HG03280 (cell line): Measurements from ENCODE around the gene NR4A1.
A peak's percentile ranks its signal among the peaks of the same experiment; 100 is the strongest.

Source experiments
- ATAC-seq: cut with Tn5 transposase; IDR thresholded peaks from one replicate; pipeline ENCODE4 v1.9.1; 2021; ENCODE audit warnings: mild to moderate bottlenecking, moderate library complexity; ENCODE audit not compliant: unreplicated experiment

The NR4A1 gene

DNA sequence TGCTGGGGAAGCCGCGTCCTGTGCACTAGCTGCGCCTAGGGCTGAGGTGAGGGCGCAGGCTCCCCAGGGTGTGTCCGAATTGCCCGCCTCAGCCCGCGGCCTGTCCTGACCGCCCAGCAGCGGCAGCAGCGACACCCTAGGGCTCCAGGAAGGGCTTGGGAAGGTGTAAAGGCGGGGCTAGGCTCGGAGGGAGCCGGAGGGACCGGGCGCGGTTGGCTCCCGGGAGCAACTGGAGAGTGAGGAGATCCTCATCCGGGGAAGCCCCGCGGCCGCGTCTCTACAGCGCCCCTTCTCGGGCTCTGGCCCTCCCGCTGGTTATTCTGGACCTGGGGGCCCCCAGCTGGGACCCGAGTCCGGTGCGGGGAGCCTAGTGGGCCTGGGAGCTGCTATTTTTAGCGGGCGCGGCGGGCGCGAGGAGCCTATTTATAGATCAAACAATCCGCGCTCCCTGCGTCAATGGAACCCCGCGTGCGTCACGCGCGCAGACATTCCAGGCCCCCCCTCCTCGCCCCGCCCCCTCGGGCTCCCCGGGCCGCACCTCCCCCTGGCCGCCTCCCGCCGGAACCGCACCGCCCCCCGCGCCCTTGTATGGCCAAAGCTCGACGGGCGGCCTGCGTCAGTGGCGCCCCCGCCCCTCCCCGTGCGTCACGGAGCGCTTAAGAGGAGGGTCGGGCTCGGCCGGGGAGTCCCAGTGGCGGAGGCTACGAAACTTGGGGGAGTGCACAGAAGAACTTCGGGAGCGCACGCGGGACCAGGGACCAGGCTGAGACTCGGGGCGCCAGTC is at the start of gene NR4A1:
TSS of gene NR4A1 (plus strand) at position 685 of the 784 bp plus-strand sequence. CDS start 2,887 bp downstream, outside the sequence.
- ATAC-seq: peak; percentile 74

DNA sequence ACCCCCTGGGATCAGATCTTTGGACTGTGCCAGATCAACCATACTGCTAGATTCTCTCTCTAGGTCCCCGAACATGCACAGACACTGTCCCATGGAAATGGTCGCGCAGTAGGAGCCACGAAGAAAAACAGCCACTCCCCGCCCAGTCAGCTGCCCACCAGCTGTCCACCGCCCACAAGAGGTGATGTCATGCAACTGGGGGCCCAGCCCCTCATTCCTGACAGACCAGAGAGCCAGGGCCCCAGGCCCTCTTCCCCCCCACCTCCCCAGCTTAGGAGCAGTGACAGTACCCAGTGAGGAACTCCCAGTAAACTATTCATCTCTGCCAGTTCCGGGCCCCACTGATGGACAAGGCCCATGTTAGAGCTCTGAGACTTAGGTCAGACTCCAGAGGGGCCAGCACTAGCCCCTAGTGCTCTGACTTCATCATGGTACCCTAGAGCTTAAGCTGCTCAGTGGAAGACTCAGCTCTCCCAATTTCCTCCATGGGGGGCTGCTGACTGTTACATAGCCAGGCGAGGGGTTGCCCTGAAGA is 48.2 kb upstream of the NR4A1 start:
- ATAC-seq: no peak

DNA sequence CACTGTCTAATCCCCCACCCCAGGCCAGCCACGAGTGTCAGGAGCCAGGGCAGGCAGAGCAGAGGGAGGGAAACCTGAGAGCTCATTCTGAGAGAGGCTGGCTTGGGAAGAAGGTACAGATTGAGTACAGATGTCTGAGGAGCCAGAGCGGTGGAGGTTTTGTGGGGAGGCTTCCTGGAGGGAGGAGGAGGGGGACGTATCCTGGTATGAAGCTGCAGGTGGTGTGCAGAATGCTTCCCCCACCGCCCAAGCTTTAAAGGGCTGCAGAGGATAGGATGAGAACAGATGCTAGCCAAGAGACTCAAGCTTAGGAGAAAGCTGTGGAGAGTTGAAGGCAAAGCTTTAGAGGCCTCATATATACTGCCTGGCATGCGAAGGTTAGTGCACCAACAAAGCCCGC is 47.7 kb upstream of the NR4A1 start:
- no peak for ATAC-seq

DNA sequence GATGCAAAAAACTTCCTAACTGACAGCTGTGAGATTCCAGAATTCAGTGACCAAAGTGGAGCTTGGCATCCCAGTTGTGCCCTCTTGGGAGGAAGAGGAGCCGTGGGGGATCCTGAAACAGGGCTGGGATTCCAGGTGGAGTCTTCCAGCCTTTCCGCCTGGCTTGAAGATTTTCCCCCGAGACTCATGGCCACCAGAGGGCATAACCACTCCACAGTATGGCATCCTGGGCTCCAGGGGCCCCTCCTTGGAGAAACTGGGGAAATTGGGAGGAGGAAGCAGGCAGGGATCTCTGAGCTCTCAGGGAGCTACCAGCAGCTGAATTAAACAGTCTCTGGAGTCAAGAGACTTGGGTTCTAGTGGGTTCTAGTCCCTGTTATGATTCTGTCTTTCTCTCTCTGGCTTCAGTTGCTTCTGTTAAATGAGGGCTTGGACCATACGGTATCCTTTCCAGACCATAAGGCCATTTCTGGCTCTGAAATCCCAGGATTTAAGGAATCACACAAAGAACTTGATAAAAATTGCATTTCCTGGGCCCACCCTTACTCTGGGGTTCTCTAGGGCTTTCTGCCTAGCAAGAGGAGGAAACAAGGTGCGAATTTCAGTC is 47.1 kb upstream of the NR4A1 start:
- no peak for ATAC-seq

DNA sequence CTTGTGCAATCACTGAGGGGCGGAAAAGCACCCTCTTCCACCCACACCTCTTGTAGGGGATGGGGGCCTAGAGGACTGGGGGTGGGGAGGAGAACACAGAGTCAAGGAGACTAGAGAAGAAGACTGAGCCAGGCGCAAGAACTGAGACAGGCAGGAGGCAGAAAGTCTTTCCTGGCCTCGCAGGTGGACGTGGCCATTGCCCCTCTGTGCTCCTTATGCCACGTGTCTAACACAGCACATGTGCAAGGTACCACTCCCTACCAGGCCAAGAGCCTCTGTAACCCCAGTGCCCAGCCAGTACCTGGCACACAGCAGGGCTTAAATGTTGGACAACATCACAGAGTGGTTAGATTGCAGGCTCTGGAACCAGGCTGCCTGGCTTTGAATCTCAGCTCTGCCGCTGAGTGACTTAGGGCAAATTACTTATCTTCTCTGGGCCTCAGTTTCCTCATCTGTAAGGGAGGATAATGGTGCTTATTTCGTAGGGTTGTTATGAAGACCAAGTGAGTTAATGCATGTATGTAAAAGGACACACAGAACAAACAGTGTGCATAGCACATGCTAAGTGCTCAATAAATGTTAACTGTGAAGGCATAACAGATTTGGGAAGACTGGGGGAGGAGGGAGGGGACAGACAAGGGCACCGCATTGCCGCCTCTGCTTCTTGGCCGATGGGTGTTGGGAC is 45.9 kb upstream of the NR4A1 start:
- no peak for ATAC-seq

DNA sequence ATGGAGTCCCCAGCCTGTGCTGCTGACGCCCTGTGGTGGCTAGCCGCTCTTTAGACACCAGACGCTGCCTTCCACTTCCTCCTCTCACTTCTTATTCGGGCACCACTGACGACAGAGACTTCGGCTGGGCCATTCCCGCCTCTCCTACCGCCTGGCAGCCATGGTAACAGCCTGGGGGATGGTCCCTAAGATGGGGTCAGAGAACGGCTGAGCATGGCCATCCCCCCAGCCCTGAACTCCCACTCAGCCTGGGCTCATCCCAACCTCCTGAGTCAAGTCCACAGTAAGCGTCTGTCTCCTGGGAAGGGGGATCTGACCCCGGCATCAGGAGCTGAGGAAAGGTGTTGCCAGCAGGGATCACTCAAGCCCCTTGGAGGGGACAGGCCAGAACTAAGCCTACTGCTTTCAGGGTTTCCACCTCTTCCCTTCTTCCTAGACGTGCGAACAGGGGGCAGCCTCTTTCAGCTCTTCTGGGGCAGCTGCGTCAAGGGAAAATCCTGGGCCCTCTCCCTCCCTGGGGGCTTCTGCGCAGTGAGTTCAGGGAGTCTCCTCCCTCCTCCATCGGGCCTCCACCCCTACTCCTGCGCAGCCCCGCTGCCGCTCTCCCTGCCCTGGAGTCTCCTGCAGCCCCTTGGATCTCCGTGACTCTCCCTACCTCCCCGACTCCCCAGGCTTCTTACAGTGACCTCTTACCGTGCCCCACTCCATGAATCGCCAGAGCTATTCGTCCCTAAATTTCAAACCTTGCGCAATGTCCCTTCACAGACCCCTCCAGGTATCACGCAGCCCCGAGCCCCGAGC is 45.1 kb upstream of the NR4A1 start:
- no peak for ATAC-seq

DNA sequence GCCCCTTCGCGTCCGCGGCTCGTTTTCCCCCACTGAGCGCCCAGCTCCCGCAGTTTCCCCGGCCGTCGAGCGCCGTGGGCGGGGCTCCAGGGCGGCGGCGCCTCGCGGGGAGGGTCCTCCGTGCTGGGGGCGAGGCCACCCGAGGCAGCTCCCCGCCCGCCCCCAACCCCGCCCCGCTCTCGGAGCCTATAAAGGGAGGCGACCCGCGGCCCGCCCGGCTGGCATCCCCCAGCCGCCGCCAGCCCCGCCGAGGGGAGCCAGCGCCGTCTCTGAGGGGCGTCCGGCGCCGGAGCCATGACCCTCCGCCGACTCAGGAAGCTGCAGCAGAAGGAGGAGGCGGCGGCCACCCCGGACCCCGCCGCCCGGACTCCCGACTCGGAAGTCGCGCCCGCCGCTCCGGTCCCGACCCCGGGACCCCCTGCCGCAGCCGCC is 44.5 kb upstream of the NR4A1 start, which contains the start of gene TAMALIN:
TSS of gene TAMALIN (plus strand) at position 221 of the 432 bp plus-strand sequence. CDS start at position 295, 74 bp downstream.
- ATAC-seq: no peak

DNA sequence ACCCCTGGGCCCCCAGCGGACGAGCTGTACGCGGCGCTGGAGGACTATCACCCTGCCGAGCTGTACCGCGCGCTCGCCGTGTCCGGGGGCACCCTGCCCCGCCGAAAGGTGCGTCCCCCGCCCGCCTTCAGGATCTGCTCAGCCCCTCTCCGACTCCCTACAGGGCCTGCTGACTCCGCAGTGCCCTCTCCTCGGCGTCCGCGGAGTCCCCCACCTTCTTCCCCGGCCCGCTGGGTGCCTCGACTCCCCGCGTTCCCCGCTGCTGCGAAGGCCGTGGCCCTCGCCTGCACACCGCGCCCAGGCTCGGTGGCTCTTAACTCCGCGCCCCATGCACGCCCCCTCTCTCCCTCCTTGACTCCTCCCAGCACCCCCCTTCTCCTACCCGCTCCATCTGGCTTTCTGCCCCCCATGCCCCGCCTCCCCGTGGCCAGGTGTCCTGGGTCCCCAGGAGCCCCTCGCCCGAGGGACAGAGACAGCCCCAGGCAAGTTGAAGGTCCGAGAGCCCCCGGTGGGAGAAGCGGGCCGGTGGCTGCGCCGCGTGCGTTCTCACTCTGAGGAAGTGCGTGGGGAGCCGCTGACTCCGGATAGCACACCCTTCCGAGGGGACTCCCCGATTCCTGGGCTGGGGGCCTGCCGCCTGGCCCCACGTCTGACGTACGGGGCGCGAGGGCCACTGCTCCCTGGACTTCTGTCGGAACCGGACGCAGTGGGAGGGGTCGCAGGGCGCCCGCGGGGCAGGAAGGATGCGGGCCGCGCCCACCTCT is 43.9 kb upstream of the NR4A1 start:
- no peak for ATAC-seq

DNA sequence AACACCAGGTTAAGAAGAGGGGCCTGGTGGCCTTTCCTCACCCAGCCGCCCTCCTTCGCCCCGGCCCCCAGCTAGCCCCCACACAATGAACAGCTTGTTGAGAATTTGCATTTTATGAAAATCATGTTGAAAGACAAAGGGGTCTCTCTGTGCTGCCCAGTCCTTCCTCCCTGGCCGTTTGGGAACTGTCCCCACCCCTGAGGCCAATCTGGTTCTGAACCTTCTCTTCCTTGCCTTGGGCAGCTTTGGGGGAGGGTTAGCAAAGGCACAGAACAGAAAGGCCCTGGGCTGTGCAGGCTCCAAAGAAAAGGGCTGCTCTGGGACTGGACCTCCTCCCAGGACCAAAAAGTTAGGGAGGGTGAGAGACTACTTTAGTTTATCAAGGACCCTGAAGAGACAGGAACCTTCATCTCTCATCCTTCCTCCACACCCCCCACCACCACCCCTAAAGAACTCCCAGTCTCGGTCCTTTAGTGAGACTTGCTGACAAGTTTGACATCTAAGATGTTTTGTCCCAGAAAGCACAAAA is 43.2 kb upstream of the NR4A1 start:
- no peak for ATAC-seq

DNA sequence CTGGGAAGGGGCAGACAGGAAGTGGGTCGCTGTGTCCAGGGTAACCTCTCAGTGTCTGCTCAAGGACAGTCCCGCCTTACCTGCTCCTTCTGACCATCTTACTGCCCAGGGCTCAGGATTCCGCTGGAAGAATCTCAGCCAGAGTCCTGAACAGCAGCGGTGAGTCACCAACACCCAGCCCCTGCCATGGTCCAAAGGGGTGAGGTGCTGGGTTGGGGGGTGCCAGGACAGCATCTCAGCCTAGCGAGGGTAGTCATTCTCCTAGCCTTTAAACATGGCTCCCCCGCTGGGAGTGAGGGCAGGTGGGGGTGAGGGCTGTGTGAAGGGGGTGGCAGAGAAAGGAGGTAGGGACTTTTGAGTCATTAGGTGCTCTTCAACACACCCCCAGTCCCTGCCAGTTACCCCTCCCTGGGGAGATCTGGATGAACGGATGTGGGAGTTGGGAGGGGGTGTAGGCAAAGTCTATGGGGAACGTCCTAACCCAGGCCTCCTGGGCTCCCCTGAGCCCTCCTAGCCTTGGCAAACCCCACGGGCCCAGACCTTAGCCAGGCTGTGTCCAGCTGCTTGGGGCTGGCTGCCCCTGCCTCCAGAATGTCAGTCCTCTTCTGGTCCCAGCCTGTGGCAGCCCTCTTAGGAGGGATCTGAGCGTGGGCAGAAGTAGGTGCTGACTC is 42.0 kb upstream of the NR4A1 start:
- no peak for ATAC-seq

DNA sequence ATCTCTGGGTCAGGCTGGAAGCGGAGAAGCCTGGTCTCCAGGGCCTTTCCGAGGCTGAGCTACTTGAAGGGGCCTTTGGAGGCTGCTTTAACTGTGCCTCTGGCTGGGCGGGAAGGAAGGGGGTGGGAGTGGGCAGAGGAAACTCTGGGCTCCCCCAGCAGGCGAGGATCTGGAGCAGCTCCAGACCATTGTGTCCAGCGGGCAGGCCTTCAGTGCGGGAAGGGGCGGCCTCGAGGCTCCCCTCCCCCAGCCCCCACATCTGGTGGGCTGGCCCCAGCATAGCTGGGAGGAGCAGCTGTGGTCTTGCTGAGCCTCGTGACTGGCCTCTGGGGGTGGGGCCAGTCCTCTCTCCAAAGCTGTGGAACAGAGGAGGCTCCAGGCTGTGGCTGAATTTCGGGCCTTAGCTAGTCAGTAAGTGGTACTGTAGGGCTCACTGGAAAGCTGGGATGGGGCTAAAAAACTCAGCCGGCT is 41.1 kb upstream of the NR4A1 start:
- ATAC-seq: no peak

DNA sequence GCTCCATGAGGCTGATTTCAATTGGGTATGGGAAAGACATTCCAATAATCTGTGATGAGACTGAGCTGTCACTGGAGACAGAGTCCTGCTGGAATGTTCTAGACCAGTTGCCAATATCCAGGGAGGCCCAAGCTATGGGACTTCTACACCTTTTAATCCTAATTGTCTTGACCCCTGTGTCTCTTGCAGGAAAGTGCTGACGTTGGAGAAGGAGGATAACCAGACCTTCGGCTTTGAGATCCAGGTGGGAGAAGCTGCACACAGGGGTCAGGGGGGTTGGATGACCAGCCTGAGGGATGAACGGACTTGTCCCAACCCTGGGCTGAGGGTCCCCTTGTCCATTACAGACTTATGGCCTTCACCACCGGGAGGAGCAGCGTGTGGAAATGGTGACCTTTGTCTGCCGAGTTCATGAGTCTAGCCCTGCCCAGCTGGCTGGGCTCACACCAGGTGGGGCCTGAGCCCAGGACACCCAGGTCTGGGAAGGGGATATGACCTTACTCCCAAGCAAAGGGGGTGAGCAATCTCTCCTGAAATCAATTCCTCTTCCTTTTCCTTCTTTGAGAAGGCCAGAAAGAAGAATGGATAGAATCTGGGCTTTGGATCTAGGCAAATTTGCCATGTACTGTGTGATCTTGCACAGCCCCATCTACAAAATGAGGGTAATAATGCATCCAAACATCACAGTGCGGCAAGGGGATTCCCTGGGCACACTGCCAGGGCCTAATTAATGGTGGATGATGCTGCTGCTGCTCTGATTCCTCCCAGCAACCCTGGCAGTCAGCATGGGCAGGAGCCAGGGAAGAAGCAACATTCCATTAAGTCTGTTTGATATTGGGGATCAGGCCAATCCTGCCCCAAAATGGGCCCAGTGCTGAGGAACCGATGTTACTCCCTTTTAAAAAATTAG is 40.3 kb upstream of the NR4A1 start:
- no peak for ATAC-seq

DNA sequence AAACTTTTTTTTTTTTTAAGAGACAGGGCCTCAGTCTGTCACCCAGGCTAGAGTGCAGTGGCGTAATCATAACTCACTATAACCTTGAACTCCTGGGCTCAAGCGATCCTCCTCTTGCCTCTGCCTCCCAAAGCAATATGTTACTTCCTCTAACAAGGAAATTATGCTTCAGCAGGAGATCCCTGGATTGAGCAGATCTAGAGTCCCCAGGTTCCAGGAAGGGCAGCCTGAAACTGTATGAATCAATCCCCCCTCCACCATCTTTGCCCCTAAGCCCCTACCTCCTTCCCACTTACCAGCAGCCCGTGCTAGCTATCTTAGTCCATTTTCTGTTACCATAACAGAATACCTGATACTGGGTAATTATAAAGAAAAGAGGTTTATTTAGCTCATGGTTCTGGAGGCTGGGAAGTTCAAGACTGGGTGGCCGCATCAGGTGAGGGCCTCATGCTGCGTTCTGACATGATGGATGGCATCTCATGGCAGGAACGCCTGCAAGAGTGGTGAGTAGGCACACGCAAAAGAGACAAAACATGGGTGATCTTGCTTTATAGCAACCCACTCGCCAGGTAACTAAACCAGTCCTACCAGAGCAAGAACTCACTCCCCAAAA is 39.5 kb upstream of the NR4A1 start:
- ATAC-seq: no peak

DNA sequence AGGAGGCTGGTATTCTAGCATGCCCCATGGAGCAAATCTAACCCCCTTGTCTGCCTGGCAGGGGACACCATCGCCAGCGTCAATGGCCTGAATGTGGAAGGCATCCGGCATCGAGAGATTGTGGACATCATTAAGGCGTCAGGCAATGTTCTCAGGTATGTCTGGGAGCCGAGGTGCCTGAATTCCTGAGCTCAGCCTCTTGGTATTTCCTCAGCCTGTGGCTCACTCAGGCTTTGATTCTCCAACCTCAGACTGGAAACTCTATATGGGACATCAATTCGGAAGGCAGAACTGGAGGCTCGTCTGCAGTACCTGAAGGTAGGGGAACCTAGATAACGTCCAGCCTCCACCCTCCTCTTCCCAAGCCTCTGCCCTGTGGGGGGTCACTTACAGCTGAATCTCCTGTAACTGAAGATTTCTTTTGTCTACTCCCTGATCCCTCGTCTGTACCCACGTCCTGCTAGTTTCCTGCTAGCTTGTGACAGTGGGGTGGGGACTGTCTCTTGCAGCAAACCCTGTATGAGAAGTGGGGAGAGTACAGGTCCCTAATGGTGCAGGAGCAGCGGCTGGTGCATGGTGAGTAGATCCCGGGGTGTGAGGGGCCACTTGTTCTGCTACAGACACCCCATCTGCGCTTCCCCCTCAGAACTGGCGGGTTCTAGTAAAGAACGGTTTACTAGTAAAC is 37.5 kb upstream of the NR4A1 start:
- no peak for ATAC-seq

DNA sequence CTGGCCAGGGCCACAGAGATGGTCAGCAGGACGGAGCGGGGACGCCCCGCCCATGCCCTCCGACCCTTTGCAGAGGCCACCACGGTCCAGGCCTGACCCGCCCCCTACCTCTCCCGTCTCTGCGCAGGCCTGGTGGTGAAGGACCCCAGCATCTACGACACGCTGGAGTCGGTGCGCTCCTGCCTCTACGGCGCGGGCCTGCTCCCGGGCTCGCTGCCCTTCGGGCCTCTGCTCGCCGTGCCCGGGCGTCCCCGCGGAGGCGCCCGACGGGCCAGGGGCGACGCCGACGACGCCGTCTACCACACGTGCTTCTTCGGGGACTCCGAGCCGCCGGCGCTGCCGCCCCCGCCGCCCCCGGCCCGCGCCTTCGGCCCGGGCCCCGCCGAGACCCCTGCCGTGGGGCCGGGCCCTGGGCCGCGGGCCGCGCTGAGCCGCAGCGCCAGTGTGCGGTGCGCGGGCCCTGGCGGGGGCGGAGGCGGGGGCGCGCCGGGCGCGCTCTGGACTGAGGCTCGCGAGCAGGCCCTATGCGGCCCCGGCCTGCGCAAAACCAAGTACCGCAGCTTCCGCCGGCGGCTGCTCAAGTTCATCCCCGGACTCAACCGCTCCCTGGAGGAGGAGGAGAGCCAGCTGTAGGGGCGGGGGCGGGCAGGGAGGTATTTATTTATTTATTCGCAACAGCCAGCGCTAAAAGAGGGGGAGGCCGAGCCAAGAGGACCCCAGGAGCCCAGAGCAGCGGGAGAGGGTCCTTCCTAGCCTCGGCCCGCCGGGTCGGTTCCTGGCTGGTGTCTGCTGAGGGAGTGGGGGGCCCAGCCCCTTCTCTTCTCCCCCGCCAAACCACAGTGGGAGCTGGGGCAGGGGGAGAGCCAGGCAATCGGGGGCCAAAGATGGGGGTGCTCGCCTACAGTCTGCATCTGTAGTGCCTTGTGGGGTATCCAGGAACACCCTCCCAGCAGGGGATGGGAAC is 36.4 kb upstream of the NR4A1 start:
- ATAC-seq: no peak

DNA sequence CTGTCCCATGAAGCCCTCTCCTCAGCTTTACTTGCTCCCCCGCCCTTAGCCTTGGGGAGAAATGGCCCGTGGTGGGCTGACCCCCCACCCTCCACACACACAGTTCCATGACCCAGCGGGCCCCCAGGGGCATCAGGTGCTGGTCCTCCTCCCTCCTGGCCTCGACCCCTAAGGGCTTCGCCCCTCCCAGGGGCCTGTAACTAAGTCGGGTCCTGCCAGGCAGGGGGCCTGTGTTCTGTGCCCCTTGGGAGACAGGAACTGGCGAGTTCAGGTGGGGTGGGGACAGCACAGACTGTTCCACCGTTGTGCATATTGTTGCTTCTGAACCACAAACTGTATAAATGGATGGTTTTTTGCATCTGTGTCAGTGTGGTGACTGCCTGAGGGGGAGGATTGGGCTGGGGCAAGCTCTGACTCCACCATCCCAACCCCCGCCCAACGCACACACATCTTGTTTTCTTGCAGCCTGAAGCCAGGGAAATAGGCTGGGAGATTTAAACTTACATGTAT is 35.7 kb upstream of the NR4A1 start:
- ATAC-seq: no peak
